Ovary (tissue), 9 donors: ENCODE results near the gene GIMAP8. TPM values are rescaled to one million over a fixed set of nuclear protein-coding genes. Genes with fewer than 3 reads are reported as not detected.
A peak's percentile ranks its signal among the peaks of the same experiment; 100 is the strongest.

Experiments used
- DNase-seq, 5 donors: peaks; one replicate each; pipeline ENCODE4 v3.0.0-alpha.2; 2019 to 2020
- H3K27ac ChIP-seq, 2 donors: fragments of 200-600 bp; one replicate each; pipeline versions ENCODE4 v1.5.1 to v1.8.0; 2019 to 2022
- H3K27me3 ChIP-seq: fragments of 200-600 bp; one replicate; pipeline ENCODE4 v1.8.0; 2022
- H3K36me3 ChIP-seq: fragments of 200-600 bp; sonication (generic); one replicate; pipeline ENCODE4 v1.5.1; 2019
- H3K4me1 ChIP-seq: one replicate; pipeline ENCODE4 v1.8.1; 2013; ENCODE audit warnings: mild to moderate bottlenecking, moderate library complexity; ENCODE audit not compliant: insufficient read depth
- H3K4me3 ChIP-seq: fragments of 200-600 bp; sonication (generic); one replicate; pipeline ENCODE4 v1.5.1; 2017
- H3K9me3 ChIP-seq, 2 donors: fragments of 200-600 bp in 1 of 2; sonication (generic) in 1 of 2; one replicate each; pipeline versions ENCODE4 v1.5.1 to v1.8.1; 2013 to 2019; ENCODE audit warnings: mild to moderate bottlenecking in 1 of 2, moderate library complexity in 1 of 2
- CTCF ChIP-seq, 3 donors: fragments of 450-650 bp in 2 of 3; fragments of 200-600 bp in 1 of 3; IDR thresholded peaks; one replicate each; pipeline versions ENCODE4 v1.5.1 to v1.8.0; 2016 to 2022; ENCODE audit warnings: antibody characterized with exemption in 3 of 3, mild to moderate bottlenecking in 1 of 3
- EP300 ChIP-seq: sonication (generic); formaldehyde crosslinking; IDR thresholded peaks from one replicate; pipeline ENCODE4 v1.6.1; 2017; ENCODE audit warnings: antibody characterized with exemption
- POLR2A ChIP-seq: fragments of 450-650 bp; IDR thresholded peaks from one replicate; pipeline ENCODE4 v1.6.1; 2017; ENCODE audit warnings: antibody characterized with exemption, mild to moderate bottlenecking, moderate library complexity
- WGBS, 3 donors: extraction: QIAGEN DNeasy Blood & Tissue Kit in 1 of 3; methylation state at CpG; one replicate each; pipeline versions ENCODE4 v1.1.5 to v1.1.7; 2013 to 2017; 5-methylcytosine and 5-hydroxymethylcytosine counted together
- intact Hi-C, 4 donors: fragments of 100-400 bp; cut with DNase I; formaldehyde crosslinking; loops; one replicate each; pipeline versions ENCODE4 v1.11.0 to v1.15.1; 2022 to 2023
- polyA plus RNA-seq, 2 donors: library from polyadenylated mRNA; stranded (reverse); fragments of 200-250 nt in 1 of 2; fragments of 350-450 nt in 1 of 2; fragmentation: Illumina TruSeq in 1 of 2; extraction: RNeasy Lipid Tissue Mini Kit (QIAGEN cat#74804) in 1 of 2; gene quantifications; one replicate each; pipeline ENCODE4 v1.2.3, GENCODE V29; 2013 to 2014
- total RNA-seq, 7 donors: library from RNA; depleted of rRNA in 2 of 7; stranded (reverse); fragments of >200 nt in 2 of 7; fragmentation: NEBNext Ultra II Directional in 3 of 7; extraction: Animal tissue kit (Norgen Biotek cat#: 25700) in 3 of 7; gene quantifications; one replicate each; pipeline versions ENCODE4 v1.1.0 to v1.2.4, GENCODE V29; 2016 to 2023
- donor health status: DM: no; HTN: no; CAD: no; lungs with moderate emphysema.
- donor health status: DM: no; HTN: no; CAD: no.
- donor health status: Bipolar disorder and iron deficiency.
- donor health status: DM: yes; HTN: yes; CAD: no.
- donor health status: DM: no; HTN: no; CAD: no.
- donor health status: DM: yes; HTN: yes; CAD: no.

The GIMAP8 gene
- total and polyA plus RNA-seq, 9 donors: 2.1 to 22.8 (median 6.9) TPM

DNA sequence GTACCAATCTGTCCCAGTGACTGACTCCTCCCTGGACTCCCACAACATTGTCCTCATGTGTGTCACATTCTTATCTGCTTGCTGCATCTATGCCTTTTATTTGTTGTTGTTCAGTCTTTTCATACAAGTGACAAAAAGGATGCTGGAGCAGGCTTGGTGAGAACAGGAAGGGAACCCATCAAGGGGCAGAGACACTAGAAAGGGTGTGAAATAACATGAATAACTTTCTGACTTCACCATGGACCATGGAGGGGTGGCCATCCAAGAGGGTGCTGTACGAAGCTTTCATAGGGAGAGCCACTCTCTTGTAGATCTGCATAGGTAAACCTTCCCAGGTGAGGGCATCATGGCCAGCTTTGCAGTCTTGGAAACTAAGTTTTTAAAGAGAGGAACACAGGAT is 14.5 kb downstream of the GIMAP8 start:
- Histone ChIP-seq H3K27me3 (no peaks in the 10 kb centered on the region), H3K36me3 (no peaks in the 10 kb centered on the region), H3K4me1 (no peaks in the 10 kb centered on the region), H3K27ac (no peak overlapping the region), H3K9me3 (peaks cover 0 to 6% of the 10 kb centered on the region in 2 donors), H3K4me3 (no peak overlapping the region)
- 72 to 86% (median 83%) methylated on average over 1 of the region's 1 CpG for WGBS, 3 donors
- DNase-seq: no peak
- intact Hi-C loops: no loop called here
- TF ChIP-seq CTCF (IDR thresholded peaks at IDR 0.05): no peak
- no peak for TF ChIP-seq EP300
- TF ChIP-seq POLR2A: no peak

DNA sequence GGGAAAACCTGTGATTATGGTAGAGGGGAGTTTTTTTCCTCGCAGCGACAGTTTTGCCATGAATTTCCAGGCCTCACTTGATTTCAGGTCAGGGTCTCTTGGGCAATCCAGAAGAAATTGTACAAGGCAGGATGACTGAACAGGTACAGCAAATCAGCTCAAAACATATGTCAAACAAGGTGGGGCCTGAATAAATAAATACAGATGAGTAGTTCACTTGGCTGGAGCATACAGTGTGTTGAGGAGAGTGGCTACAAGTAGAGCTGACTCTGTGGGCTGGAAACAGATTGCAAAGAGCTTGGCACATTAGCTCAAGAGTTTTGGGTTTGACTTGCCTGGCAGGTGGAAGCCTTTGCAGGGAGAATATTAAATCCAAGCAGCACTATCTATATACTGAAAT is 15.0 kb downstream of the GIMAP8 start:
- Histone ChIP-seq H3K27me3 (no peaks in the 10 kb centered on the region), H3K9me3 (peaks cover 0 to 6% of the 10 kb centered on the region in 2 donors), H3K27ac (no peak overlapping the region), H3K4me3 (no peak overlapping the region), H3K4me1 (no peaks in the 10 kb centered on the region), H3K36me3 (no peaks in the 10 kb centered on the region)
- TF ChIP-seq EP300 (no peak), POLR2A (no peak), CTCF (IDR thresholded peaks at IDR 0.05) (no peak)
- DNase-seq: no peak
- intact Hi-C loops: no loop called here
- 85 to 96% (median 92%) methylated on average over 2 of the region's 2 CpGs for WGBS, 3 donors

DNA sequence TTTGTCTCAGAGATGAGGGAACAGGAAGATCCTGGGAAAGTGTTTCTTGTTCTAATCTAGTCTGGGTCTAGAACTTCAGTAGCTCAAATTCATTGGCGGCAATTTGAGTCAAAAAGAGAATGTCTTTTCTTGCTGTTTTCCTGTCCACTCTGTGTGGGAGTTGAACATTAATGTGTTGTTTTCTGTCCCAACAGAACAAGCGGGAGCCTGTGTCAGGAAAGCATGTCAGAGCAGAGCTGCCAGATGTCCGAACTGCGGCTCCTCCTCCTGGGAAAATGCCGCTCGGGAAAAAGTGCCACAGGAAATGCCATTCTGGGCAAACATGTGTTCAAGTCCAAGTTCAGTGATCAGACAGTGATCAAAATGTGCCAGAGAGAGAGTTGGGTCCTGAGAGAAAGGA is 16.0 kb downstream of the GIMAP8 start:
- H3K4me3 ChIP-seq: no peak overlapping the region
- no peak for DNase-seq
- WGBS, 3 donors: 43 to 64% (median 53%) methylated on average over 6 of the region's 6 CpGs

DNA sequence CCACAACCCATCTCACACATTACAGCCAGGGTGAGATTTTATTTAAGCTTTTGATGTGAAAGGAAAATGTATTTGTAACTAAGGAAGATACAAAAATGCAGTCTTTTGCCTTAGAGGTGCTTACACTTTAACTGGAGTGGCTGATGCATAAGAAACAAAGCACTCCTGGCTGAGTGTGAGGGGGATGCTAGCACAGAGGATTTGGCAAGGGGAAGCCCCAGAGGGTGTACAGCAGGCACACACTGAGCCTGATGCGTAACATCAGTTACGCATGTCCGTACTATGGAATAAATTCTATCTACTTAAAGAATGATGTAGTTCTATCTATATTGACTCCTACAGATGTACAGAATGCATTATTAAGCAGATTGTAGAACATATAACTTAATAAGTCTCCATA is 17.8 kb downstream of the GIMAP8 start:
- intact Hi-C loops: no loop called here
- 83 to 91% (median 89%) methylated on average over 3 of the region's 3 CpGs for WGBS, 3 donors
- H3K27ac ChIP-seq: no peak overlapping the region

More for the DNA sequence above, 16.0 kb downstream of the GIMAP8 start:
- Histone ChIP-seq H3K9me3 (peaks cover 0 to 6% of the 10 kb centered on the region in 2 donors), H3K36me3 (no peaks in the 10 kb centered on the region), H3K27ac (no peak overlapping the region), H3K4me1 (no peaks in the 10 kb centered on the region), H3K27me3 (no peaks in the 10 kb centered on the region)
- intact Hi-C loops: no loop called here
- TF ChIP-seq EP300 (no peak), CTCF (IDR thresholded peaks at IDR 0.05) (no peak), POLR2A (no peak)

More for the DNA sequence above, 17.8 kb downstream of the GIMAP8 start:
- no peak for DNase-seq
- Histone ChIP-seq H3K27me3 (no peaks in the 10 kb centered on the region), H3K9me3 (peaks cover 0 to 6% of the 10 kb centered on the region in 2 donors), H3K36me3 (no peaks in the 10 kb centered on the region), H3K4me3 (peak overlapping the region; percentile 9), H3K4me1 (no peaks in the 10 kb centered on the region)
- TF ChIP-seq EP300 (no peak), CTCF (IDR thresholded peaks at IDR 0.05) (no peak), POLR2A (no peak)
